OCI-LY3 (cell line): ENCODE data around the gene CCT3.

Experiments used
- EZH2phosphoT487 ChIP-seq: fragments of 200-600 bp; shearing (Covaris generic); IDR thresholded peaks from 2 replicates; pipeline ENCODE4 v1.6.1; 2018; ENCODE audit warnings: antibody characterized with exemption, mixed run types, low read depth
- TF ChIP-seq, protein P1 (sequence below): fragments of 200-600, 300-600 bp; sonication (generic); IDR thresholded peaks from 2 replicates; pipeline ENCODE4 v1.5.1; 2014; ENCODE audit warnings: antibody characterized with exemption, low read length, low read depth

DNA sequence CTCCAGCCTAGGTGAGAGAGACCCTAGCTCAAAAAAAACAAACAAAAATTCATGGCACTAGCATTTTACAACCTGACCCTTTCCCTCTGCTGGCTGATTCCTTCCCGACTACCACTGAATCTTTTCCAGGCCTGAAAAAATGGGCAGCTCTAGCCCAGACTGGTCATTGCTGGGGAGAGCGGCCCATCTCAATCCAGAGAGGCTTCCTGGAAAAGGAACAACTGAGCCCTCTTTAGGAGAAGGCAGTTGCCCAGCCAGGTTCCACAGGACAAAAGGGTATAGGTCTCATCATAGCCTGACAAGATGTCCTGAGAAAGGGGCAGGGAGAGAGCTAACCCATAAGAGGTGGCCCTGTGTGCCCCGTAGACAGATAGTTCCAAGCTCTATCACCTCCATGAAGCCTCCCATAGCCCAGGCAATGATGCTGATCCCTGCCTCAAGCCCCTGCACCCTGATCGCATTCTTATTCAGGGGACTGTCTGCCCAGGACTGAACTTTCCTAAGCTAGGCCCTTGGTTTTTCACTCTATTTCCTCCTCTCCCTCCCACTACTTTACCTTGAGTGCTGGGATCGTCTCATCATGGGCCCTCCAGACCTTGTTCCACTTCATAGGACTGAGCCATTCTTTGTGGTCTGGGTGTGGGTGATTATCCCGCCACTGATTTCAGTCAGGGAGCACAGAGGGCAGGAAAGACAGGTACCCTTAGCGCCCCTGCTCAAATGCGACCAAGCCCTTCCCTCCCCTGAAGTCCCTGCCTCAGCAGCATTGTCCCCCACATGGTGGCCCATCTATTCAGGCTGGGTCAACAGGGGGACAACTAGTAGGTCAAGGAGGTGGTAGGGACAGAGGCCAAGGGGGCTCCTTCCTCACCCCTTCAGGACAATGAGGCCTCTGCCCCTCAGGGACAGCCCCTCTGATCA lies 49.1 kb upstream of the CCT3 start:
- TF ChIP-seq, protein P1, sequence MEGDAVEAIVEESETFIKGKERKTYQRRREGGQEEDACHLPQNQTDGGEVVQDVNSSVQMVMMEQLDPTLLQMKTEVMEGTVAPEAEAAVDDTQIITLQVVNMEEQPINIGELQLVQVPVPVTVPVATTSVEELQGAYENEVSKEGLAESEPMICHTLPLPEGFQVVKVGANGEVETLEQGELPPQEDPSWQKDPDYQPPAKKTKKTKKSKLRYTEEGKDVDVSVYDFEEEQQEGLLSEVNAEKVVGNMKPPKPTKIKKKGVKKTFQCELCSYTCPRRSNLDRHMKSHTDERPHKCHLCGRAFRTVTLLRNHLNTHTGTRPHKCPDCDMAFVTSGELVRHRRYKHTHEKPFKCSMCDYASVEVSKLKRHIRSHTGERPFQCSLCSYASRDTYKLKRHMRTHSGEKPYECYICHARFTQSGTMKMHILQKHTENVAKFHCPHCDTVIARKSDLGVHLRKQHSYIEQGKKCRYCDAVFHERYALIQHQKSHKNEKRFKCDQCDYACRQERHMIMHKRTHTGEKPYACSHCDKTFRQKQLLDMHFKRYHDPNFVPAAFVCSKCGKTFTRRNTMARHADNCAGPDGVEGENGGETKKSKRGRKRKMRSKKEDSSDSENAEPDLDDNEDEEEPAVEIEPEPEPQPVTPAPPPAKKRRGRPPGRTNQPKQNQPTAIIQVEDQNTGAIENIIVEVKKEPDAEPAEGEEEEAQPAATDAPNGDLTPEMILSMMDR = no peak
- no peak for TF ChIP-seq EZH2phosphoT487
